ENCODE results near the gene KRT78.

The KRT78 gene

DNA sequence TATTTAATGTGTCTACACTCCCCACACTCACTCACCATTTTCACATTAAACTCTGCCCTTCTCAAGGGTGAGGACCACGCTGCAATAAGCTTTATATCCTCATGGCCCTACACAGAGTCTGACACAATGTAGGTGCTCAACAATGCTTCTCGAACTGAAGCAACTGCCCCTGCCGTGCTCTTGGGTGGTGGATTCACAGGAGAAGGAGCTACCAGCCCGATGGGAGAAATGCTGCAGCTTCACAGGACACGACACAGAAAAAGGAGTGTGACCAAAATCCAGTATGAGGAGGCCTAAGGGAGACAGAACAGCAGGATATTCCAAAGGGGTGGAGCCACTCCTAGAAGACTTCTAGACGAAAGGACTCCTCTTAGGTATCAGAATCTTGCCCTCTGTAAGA lies 46.4 kb downstream of the KRT78 start:
- TF ChIP-seq, protein P1, sequence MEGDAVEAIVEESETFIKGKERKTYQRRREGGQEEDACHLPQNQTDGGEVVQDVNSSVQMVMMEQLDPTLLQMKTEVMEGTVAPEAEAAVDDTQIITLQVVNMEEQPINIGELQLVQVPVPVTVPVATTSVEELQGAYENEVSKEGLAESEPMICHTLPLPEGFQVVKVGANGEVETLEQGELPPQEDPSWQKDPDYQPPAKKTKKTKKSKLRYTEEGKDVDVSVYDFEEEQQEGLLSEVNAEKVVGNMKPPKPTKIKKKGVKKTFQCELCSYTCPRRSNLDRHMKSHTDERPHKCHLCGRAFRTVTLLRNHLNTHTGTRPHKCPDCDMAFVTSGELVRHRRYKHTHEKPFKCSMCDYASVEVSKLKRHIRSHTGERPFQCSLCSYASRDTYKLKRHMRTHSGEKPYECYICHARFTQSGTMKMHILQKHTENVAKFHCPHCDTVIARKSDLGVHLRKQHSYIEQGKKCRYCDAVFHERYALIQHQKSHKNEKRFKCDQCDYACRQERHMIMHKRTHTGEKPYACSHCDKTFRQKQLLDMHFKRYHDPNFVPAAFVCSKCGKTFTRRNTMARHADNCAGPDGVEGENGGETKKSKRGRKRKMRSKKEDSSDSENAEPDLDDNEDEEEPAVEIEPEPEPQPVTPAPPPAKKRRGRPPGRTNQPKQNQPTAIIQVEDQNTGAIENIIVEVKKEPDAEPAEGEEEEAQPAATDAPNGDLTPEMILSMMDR (conservative IDR thresholded peaks at IDR 0.05; ENCODE audit: low read length), result no peak
- no peak overlapping the region for H3K4me3 ChIP-seq (ENCODE audit: low read length)
- no peak for DNase-seq (ENCODE audit: low read depth)

DNA sequence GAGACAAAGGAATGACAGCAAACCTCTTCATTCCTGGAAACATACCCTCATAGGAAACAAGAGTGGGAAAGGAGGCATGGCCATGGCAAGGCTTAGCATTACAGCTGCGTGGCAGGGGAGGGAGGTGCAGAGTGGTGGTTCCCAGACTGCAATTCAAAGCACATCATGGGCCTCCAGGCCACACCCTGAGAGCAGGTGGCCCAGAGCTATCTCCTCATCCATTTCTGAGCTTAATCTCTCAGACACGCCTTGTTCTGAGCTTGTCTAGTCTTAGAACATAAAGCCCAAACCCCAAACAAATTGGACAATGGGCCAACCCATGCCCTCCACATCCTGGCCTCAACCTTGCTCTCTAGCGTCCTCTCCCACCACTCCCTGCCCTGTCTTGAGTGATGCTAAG lies 47.0 kb downstream of the KRT78 start:
- TF ChIP-seq, protein P1 (conservative IDR thresholded peaks at IDR 0.05; ENCODE audit: low read length), result no peak
- H3K4me3 ChIP-seq (ENCODE audit: low read length), result no peak overlapping the region
- DNase-seq (ENCODE audit: low read depth), result no peak

DNA sequence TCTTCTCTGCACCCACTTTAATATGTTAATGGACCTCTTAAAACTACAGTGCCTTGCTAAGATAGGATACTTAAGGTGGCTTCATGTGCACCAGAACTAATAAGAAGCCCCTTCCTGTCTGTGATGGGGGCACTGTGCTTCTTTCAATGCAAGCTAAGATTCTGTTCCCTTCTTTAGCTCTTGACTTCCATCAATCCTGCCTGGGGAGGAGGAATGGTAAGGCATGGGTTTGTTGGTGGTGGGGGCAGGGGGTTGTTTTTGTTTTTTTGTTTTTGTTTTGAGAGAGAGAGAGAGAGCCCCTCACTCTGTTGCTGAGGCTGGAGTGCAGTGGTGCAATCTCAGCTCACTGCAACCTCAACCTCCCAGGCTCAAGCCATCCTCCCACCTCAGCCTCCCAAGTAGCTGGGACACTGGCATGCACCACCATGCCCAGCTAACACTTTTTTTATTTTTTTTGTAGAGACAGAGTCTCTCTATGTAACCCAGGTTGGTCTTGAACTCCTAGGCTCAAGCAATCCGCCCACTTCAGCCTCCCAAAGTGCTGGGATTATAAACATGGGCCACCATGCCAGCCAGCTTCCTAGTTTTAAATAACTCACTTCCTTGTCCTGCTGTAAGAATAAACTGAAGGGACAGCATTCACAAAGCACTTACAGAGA lies 48.4 kb downstream of the KRT78 start:
- TF ChIP-seq, protein P1 (conservative IDR thresholded peaks at IDR 0.05; ENCODE audit: low read length), result no peak
- H3K4me3 ChIP-seq (ENCODE audit: low read length), result no peak overlapping the region
- DNase-seq (ENCODE audit: low read depth), result no peak

DNA sequence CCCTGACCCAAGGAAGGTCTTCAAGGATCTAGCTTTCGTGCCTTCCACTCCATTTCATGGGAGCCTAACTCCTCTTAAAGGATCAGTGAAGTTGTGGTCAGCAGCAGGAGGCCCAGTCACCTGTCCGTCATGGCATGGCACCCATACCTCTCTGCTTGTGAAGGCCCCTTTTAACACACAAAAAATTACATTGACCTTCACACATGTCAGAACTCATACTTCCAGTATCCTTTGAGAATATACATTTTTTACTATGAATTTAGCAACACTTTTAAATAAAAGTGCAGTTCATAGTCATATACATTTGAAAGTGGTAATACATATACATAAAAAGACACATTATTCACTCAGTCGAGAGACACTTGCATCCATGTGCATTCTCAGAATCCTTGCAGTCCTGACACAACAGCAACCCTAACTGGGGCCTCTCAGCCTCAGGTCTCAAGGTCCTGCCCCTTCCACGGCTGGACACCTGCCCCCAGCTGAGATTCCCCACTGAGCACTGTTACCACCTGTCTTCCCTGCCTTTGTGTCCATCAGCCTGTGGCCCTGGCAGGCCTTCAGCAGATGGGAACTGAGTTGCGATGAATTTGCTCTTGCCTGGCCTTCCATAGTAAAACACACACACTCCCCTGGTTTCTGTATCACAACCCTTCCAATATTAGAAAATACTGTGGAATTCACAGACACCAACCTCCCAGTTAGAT lies 49.1 kb downstream of the KRT78 start:
- TF ChIP-seq, protein P1 (conservative IDR thresholded peaks at IDR 0.05; ENCODE audit: low read length), result no peak
- DNase-seq (ENCODE audit: low read depth), result no peak
- no peak overlapping the region for H3K4me3 ChIP-seq (ENCODE audit: low read length)

DNA sequence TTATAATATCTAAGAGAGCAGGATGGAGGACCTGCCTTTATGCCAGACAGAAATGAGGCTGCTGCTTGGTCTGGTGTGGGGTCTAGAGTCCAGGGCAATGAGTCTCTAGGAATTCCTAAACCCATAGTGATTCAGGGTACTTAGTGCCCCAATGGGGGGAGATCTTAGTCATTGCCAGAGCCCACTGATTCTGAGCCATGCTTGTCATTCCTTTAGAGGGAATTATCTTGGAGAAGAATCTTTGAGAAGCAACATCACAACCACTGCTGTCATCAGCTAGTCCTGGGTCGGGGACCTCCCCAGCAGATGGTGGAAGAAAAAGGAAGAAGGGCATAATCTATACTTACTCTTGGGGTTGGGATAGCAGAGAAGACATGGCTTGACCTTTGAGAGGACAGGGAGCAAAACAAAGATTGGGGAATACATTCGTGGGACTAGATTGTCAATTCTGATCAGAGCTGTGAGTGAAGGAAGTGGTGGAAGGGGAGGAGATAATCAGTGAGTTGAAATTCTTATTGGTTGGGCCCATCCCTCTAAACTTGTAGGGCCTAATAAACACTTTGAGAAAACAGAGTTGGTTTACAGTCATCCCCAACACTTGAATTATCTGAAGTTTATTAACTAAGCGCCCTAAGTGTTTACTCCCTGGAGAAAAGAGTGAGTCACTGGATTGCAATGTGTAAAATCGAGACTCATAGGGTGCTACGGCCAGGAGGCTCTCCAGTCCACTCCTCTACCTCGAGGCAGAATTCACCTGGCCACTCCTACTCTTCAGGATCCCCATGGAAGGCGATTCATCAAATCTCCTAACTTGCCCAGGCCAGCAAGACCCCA lies 49.9 kb downstream of the KRT78 start:
- H3K4me3 ChIP-seq (ENCODE audit: low read length), result no peak overlapping the region
- DNase-seq (ENCODE audit: low read depth), result peak; percentile 57
- TF ChIP-seq, protein P1 (conservative IDR thresholded peaks at IDR 0.05; ENCODE audit: low read length), result no peak

- no peak overlapping the region for H3K4me3 ChIP-seq (ENCODE audit: low read length)
- TF ChIP-seq, protein P1 (conservative IDR thresholded peaks at IDR 0.05; ENCODE audit: low read length), result no peak
- peak; percentile 75 for DNase-seq (ENCODE audit: low read depth)
Observed at GRCh38 chr12:52798003-52798670, 50.7 kb downstream of the KRT78 start.

Measured in AG10803 (cell line).